ENCODE data around the gene TASOR.
"Not testable (repeated sequence)": the region's sequence is repeated elsewhere in the genome, so short reads cannot be mapped to it uniquely, and the experiment has no call there.

DNA sequence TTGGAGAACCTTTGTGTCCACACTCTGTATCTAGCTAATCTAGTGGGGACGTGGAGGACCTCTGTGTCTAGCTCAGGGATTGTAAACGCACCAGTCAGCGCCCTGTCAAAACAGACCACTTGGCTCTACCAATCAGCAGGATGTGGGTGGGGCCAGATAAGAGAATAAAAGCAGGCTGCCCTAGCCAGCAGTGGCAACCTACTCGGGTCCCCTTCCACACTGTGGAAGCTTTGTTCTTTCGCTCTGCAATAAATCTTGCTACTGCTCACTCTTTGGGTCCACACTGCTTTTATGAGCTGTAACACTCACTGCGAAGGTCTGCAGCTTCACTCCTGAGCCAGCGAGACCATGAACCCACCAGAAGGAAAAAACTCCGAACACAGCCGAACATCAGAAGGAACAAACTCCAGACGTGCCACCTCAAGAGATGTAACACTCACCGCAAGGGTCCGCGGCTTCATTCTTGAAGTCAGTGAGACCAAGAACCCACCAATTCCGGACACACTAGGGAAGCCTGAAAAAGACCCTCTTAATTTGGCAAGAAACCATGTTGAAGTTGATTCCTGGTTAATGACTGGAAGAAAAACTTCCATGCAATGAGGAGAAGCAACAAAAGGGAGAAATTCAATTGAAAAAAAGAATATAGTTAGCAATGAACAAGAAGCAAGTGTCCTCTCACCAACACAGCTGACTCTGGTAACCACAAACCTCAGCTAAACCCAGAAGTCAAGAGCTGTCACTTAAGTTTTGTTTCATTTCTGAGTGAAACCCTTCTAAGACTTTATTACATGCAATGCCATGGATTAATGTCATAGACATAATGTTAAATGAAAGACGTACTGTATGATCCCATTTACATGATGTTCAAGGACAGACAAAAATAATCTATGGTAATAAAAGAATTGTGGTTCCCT lies 9.7 kb upstream of the TASOR start:
- not testable (repeated sequence) for TF ChIP-seq EZH2 (optimal IDR thresholded peaks at IDR 0.05; ENCODE audit: low read depth, low read length); EZH2phosphoT487 (IDR thresholded peaks at IDR 0.05; ENCODE audit: low read length)
- TF ChIP-seq, protein P1, sequence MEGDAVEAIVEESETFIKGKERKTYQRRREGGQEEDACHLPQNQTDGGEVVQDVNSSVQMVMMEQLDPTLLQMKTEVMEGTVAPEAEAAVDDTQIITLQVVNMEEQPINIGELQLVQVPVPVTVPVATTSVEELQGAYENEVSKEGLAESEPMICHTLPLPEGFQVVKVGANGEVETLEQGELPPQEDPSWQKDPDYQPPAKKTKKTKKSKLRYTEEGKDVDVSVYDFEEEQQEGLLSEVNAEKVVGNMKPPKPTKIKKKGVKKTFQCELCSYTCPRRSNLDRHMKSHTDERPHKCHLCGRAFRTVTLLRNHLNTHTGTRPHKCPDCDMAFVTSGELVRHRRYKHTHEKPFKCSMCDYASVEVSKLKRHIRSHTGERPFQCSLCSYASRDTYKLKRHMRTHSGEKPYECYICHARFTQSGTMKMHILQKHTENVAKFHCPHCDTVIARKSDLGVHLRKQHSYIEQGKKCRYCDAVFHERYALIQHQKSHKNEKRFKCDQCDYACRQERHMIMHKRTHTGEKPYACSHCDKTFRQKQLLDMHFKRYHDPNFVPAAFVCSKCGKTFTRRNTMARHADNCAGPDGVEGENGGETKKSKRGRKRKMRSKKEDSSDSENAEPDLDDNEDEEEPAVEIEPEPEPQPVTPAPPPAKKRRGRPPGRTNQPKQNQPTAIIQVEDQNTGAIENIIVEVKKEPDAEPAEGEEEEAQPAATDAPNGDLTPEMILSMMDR (IDR thresholded peaks at IDR 0.05; ENCODE audit: low read length): not testable (repeated sequence)

Measured in MM.1S (cell line).